ENCODE data around the gene SHOC2. TPM values are rescaled to one million over a fixed set of nuclear protein-coding genes. Genes with fewer than 3 reads are reported as not detected.

SHOC2 gene
- total RNA-seq, 1 donor from 2014 or later = 47.9 TPM

DNA sequence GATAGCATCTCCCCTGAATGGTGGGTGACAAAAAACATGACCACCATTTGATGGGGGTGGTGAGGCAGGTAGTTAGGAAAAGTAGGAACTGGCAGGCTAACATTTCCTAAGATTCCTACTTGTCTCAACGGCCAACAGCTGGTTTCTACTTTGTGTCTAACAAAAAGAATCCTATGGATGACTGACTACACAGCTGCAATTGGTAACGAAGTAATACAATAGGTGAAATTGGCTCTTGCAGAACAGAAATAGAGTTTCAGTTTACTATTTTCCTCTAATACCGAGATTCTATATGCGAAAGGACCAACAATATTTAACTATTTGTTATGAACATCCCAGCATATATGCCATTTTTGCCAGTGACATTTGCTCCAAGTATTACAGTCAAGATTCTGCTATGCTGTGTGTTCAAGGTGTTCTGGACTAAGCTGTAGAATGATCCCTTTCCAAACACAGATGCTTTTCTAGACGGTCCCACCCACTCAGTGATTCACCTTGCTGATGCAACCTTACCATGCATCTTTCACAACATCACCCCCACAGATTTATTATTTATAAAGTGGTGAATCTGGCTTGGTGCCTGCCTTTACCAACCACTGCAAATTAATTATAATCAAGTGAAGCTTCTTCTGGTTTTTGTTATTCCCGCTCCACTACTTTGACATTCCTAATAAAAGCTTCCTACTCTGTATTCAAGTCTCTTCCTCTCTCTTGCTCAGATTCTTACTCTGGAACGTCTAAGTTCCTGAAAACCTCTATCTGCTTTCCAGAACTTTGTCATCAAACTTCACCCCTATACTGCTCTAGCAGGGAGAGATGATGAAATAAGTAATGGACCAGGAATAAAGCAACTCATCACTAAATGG, 17.2 kb upstream of the SHOC2 start:
- H3K36me3 ChIP-seq = peaks cover 38% of the 10 kb centered on the region
- TF ChIP-seq, protein P1, sequence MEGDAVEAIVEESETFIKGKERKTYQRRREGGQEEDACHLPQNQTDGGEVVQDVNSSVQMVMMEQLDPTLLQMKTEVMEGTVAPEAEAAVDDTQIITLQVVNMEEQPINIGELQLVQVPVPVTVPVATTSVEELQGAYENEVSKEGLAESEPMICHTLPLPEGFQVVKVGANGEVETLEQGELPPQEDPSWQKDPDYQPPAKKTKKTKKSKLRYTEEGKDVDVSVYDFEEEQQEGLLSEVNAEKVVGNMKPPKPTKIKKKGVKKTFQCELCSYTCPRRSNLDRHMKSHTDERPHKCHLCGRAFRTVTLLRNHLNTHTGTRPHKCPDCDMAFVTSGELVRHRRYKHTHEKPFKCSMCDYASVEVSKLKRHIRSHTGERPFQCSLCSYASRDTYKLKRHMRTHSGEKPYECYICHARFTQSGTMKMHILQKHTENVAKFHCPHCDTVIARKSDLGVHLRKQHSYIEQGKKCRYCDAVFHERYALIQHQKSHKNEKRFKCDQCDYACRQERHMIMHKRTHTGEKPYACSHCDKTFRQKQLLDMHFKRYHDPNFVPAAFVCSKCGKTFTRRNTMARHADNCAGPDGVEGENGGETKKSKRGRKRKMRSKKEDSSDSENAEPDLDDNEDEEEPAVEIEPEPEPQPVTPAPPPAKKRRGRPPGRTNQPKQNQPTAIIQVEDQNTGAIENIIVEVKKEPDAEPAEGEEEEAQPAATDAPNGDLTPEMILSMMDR (IDR thresholded peaks at IDR 0.05; ENCODE audit: borderline replicate concordance) = no peak
- no peaks in the 10 kb centered on the region for H3K9me3 ChIP-seq (replicated peaks)
- no peaks in the 10 kb centered on the region for H3K27me3 ChIP-seq (ENCODE audit: low read depth)
- intact Hi-C loops (cut with micrococcal nuclease) = loop anchor here (10.0 kb wide), 1 partner anchor 307 kb away; no protein-coding TSS in a partner anchor
- no peak overlapping the region for H3K27ac ChIP-seq (replicated peaks)
- H3K4me1 ChIP-seq = peaks cover 14% of the 10 kb centered on the region
- no peak for DNase-seq
- no peak overlapping the region for H3K4me3 ChIP-seq

DNA sequence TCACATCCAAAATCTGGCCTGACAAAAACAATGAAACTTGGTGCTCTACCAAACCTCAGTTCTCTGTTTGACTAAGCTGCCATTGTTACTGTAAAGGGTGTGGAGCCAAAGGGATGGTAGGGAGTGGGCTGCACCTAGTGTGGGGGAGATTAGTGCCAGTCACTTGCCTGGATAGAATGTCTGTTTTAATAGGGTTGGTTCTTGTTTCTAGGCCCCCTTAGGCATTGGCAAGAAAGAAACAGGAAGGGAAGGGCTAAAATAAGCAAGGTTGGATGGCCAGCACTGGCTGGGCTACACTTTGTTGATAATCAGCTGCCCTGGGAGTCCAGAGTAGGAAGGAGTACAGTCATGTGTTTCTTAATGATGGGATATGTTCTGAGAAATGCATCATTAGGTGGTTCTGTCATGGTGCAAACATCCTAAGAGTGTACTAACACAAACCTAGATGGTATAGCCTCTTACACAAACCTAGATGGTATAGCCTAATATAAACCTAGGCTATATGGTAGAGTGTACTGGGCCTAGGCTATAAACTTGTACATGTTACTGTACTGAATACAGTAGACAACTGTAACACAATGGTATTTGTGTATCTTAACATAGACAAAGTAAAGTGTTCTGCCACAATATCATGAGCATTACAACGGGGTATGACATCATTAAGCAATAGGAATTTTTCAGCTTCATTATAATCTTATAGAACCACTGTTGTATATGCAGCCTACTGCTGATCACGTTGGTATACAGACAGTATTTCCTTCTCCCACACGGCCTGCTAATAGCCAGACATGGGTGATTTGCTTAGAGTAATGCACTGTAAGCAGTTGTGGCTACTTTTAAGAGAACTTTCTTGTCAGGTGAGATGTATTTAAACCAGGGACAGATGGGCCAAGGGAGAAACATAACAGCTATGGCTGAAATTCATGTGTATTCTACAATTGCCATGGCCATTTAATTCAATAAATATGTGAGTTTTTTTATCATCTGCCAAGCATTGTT, 15.8 kb upstream of the SHOC2 start:
- H3K4me3 ChIP-seq = no peak overlapping the region
- DNase-seq = no peak
- peaks cover 12% of the 10 kb centered on the region for H3K4me1 ChIP-seq
- H3K27me3 ChIP-seq (ENCODE audit: low read depth) = no peaks in the 10 kb centered on the region
- intact Hi-C loops (cut with micrococcal nuclease) = loop anchor here (10.0 kb wide), 1 partner anchor 309 kb away; no protein-coding TSS in a partner anchor
- H3K36me3 ChIP-seq = peaks cover 27% of the 10 kb centered on the region
- TF ChIP-seq, protein P1 (IDR thresholded peaks at IDR 0.05; ENCODE audit: borderline replicate concordance) = no peak
- H3K27ac ChIP-seq (replicated peaks) = no peak overlapping the region
- no peaks in the 10 kb centered on the region for H3K9me3 ChIP-seq (replicated peaks)

DNA sequence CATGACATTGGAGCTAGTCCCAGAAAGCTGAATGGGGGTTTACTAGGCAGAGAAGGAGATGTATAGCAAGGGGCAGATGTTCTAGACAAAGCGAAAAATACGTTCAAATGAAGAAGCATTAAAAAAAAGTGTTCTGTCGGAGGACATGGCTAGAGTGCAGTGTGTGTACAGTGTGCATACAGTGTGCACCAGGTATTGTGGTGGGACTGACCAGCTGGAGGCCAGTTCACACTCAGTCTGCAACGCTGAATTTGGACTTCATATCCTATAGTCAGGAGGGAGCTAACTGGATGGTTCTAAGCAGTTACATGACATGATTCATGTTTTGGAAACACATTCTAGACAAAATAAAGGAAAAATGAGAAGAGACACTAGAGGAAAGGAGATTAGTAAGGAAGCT, 9.3 kb upstream of the SHOC2 start:
- Histone ChIP-seq H3K4me3 (no peak overlapping the region), H3K9me3 (replicated peaks) (no peaks in the 10 kb centered on the region), H3K27me3 (ENCODE audit: low read depth) (no peaks in the 10 kb centered on the region), H3K36me3 (no peaks in the 10 kb centered on the region), H3K27ac (replicated peaks) (no peak overlapping the region), H3K4me1 (no peaks in the 10 kb centered on the region)
- intact Hi-C loops (cut with micrococcal nuclease) = no loop called here
- TF ChIP-seq, protein P1 (IDR thresholded peaks at IDR 0.05; ENCODE audit: borderline replicate concordance) = no peak
- DNase-seq = no peak

DNA sequence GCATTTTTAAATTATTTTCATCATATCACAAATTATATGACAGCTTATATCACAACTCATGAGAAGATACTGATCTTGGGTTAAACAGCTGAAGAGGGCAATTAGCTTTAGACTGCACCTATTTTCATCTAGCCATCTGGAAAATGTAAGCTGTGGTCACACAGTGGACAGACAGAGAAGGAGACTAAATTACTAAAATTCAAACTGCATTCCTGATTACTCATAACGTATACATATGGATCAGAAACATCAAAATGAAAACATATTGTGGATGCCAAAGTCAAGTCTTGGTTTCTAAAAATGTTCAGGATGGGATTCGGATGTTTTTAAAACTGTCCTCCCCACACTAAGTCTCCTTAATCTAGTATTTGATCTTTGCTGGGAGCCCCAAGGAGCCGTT, 7.0 kb upstream of the SHOC2 start:
- H3K4me1 ChIP-seq = peaks cover 9% of the 10 kb centered on the region
- H3K9me3 ChIP-seq (replicated peaks) = no peaks in the 10 kb centered on the region
- DNase-seq = no peak
- no peak overlapping the region for H3K27ac ChIP-seq (replicated peaks)
- no peak overlapping the region for H3K4me3 ChIP-seq
- intact Hi-C loops (cut with micrococcal nuclease) = no loop called here
- H3K36me3 ChIP-seq = no peaks in the 10 kb centered on the region
- H3K27me3 ChIP-seq (ENCODE audit: low read depth) = no peaks in the 10 kb centered on the region
- TF ChIP-seq, protein P1 (IDR thresholded peaks at IDR 0.05; ENCODE audit: borderline replicate concordance) = no peak

DNA sequence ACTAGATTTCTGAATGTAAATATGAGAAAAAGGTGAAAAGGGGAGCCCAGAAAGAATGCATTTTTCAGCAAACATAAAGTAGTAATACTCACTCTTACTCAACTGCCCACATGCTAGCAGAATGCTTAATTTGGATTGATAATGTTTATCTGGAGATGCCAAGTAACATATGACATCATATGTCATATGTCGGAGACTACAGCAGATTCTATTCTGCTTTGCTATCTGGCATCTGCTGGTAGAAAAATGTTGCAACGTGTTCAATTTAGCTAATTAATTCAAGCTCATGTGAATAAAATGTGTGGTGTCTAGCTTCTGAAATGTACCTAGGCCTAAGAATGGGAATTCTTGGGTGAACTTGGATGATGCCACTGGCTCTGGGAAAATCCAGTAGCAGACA, 5.0 kb upstream of the SHOC2 start:
- no peaks in the 10 kb centered on the region for H3K27me3 ChIP-seq (ENCODE audit: low read depth)
- H3K9me3 ChIP-seq (replicated peaks) = no peaks in the 10 kb centered on the region
- H3K36me3 ChIP-seq = no peaks in the 10 kb centered on the region
- DNase-seq = no peak
- intact Hi-C loops (cut with micrococcal nuclease) = no loop called here
- TF ChIP-seq, protein P1 (IDR thresholded peaks at IDR 0.05; ENCODE audit: borderline replicate concordance) = no peak
- H3K4me1 ChIP-seq = peaks cover 21% of the 10 kb centered on the region
- no peak overlapping the region for H3K4me3 ChIP-seq
- H3K27ac ChIP-seq (replicated peaks) = no peak overlapping the region
